Panc1 (cell line): ENCODE data around the gene THAP3. TPM values are rescaled to one million over a fixed set of nuclear protein-coding genes. Genes with fewer than 3 reads are reported as not detected.

Source experiments
- ATAC-seq: fragments of 200-7000 bp; cut with Tn5 transposase; 2 replicates; pipeline ENCODE4 v1.9.1; 2020; ENCODE audit warnings: mild to moderate bottlenecking, moderate library complexity
- BruUV-seq: library from RNA; stranded (reverse); fragments of 400-500 nt; replicated peaks from 2 replicates; lab custom pipeline; 2021; lab: Mats Ljungman, UMichigan
- CTCF ChIA-PET: fragments of 300-600 bp; sonication (Branson Sonifier 250); formaldehyde crosslinking; loops from one replicate; lab custom pipeline; 2022; ENCODE audit warnings: antibody characterized with exemption; lab: Charles Lee
- POLR2A ChIA-PET: fragments of 300-600 bp; sonication (Branson Sonifier 250); formaldehyde crosslinking; loops from one replicate; lab custom pipeline; 2022; ENCODE audit warnings: antibody characterized with exemption; lab: Charles Lee
- DNase-seq: peaks from one replicate; pipeline ENCODE4 v3.0.0-alpha.2; 2010; ENCODE audit warnings: low read depth, low spot score
- H3K27ac ChIP-seq: 2 replicates; pipeline ENCODE4 v1.5.1; 2011; ENCODE audit warnings: mild to moderate bottlenecking, low read length, inconsistent platforms
- H3K27me3 ChIP-seq: fragments of 200-500 bp; sonication (Bioruptor generic); 2 replicates; pipeline ENCODE4 v1.6.0; 2014; ENCODE audit warnings: low read length, inconsistent platforms; ENCODE audit not compliant: control insufficient read depth, insufficient read depth
- H3K36me3 ChIP-seq: fragments of 200-500 bp; sonication (Bioruptor generic); 2 replicates; pipeline ENCODE4 v1.5.1; 2014; ENCODE audit warnings: inconsistent platforms, mild to moderate bottlenecking, low read length, moderate library complexity; ENCODE audit not compliant: control insufficient read depth, insufficient read depth
- H3K4me1 ChIP-seq: 2 replicates; pipeline ENCODE4 v1.5.1; 2011; ENCODE audit warnings: inconsistent platforms, mild to moderate bottlenecking, low read length, moderate library complexity; ENCODE audit not compliant: control insufficient read depth, insufficient read depth
- H3K4me3 ChIP-seq, 2 experiments: 2 replicates each; pipeline ENCODE4 v1.5.1; 2011 to 2012; ENCODE audit warnings: low read depth in 2 of 2, low read length in 2 of 2, mild to moderate bottlenecking in 2 of 2, inconsistent platforms in 1 of 2, moderate library complexity in 1 of 2
- H3K9me3 ChIP-seq: fragments of 200-500 bp; sonication (Bioruptor generic); 2 replicates; pipeline ENCODE4 v1.5.1; 2014; ENCODE audit warnings: low read depth, mild to moderate bottlenecking, inconsistent platforms, low read length, moderate library complexity; ENCODE audit not compliant: control insufficient read depth, insufficient read depth
- POLR2AphosphoS5 ChIP-seq: IDR thresholded peaks from 2 replicates; pipeline ENCODE4 v1.6.1; 2012; ENCODE audit warnings: mild to moderate bottlenecking, low read depth, low read length, moderate library complexity
- SIN3A ChIP-seq: IDR thresholded peaks from 2 replicates; pipeline ENCODE4 v1.6.1; 2012; ENCODE audit warnings: low read depth, mild to moderate bottlenecking, low read length, moderate library complexity, borderline replicate concordance; ENCODE audit not compliant: insufficient read depth
- TCF7L2 ChIP-seq: IDR thresholded peaks from 2 replicates; pipeline ENCODE4 v1.6.1; 2011; ENCODE audit warnings: mild to moderate bottlenecking, low read depth, low read length, inconsistent platforms
- in situ Hi-C: cut with HindIII; loops from 2 replicates; pipeline ENCODE4 v1.10.0; 2016; ENCODE audit warnings: low sequenced_read_pairs, low pct_unique_long_range_greater_than_20kb
- intact Hi-C: fragments of 100-400 bp; cut with micrococcal nuclease; formaldehyde crosslinking; loops from one replicate; pipeline ENCODE4 v1.10.0; 2022; ENCODE audit not compliant: unreplicated experiment
- total RNA-seq: library from RNA; stranded (reverse); gene quantifications from one replicate; pipeline ENCODE4 v1.2.1, GENCODE V29; 2021; ENCODE audit not compliant: unreplicated experiment
- TF ChIP-seq, protein P1 (sequence below), 2 experiments: IDR thresholded peaks; 2 replicates each; pipeline ENCODE4 v1.6.1; 2011 to 2012; ENCODE audit warnings: low read depth in 2 of 2, control low read depth in 1 of 2, low read length in 1 of 2, mild to moderate bottlenecking in 1 of 2, moderate library complexity in 1 of 2; ENCODE audit not compliant: insufficient read depth in 1 of 2
- TF ChIP-seq, protein P2 (sequence below): fragments of 450-650 bp; IDR thresholded peaks from 2 replicates; pipeline ENCODE4 v1.5.1; 2017; ENCODE audit warnings: mild to moderate bottlenecking

Gene THAP3
- total RNA-seq, 1 experiment from 2014 or later = 24.9 TPM

DNA sequence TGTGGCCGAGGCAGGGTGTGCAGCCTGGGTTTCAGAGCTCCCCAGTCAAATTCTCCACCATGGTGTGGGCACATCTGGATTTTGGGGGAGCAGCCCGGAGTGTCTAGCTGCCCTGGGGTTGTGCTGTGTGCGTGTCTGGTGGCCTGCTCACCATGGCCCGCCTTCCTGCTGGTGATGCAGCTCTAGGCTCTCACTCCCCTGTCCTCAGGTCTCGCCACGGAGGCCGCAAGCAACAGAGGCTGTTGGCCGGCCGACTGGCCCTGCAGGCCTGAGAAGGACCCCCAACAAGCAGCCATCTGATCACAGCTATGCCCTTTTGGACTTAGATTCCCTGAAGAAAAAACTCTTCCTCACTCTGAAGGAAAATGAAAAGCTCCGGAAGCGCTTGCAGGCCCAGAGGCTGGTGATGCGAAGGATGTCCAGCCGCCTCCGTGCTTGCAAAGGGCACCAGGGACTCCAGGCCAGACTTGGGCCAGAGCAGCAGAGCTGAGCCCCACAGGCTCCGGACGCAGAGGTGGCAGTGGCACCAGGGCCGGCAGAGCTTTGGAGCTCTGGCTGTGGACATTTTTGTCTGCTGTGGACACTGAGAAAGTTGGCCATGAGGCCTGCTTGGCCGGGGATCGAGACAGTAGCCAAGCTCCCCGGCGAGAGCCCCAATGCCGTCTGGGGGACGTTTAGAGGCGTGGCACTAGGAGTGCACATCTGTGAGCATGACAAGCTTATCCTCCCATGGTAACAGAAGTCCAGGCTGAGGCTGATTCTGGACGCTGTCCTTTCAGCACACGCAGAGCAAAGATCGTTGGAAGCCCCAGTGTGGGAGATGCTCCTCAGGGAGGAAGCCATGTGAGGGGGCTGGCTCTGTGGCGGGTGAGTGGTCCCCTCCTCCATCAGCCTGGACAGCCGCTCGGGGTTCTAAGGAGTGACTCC, 8.2 kb downstream of the THAP3 start:
- ChIA-PET POLR2A (interaction anchor here (0.6 kb wide), 1 partner anchor 96 kb away, joined by 4 read pairs; no protein-coding TSS in a partner anchor), CTCF (interaction anchor here (1.1 kb wide), 2 partner anchors 9 to 14 kb away, joined by 3 read pairs; no protein-coding TSS in a partner anchor)
- H3K9me3 ChIP-seq = no peaks in the 10 kb centered on the region
- ATAC-seq (no peak), DNase-seq (no peak)
- TF ChIP-seq, protein P1, sequence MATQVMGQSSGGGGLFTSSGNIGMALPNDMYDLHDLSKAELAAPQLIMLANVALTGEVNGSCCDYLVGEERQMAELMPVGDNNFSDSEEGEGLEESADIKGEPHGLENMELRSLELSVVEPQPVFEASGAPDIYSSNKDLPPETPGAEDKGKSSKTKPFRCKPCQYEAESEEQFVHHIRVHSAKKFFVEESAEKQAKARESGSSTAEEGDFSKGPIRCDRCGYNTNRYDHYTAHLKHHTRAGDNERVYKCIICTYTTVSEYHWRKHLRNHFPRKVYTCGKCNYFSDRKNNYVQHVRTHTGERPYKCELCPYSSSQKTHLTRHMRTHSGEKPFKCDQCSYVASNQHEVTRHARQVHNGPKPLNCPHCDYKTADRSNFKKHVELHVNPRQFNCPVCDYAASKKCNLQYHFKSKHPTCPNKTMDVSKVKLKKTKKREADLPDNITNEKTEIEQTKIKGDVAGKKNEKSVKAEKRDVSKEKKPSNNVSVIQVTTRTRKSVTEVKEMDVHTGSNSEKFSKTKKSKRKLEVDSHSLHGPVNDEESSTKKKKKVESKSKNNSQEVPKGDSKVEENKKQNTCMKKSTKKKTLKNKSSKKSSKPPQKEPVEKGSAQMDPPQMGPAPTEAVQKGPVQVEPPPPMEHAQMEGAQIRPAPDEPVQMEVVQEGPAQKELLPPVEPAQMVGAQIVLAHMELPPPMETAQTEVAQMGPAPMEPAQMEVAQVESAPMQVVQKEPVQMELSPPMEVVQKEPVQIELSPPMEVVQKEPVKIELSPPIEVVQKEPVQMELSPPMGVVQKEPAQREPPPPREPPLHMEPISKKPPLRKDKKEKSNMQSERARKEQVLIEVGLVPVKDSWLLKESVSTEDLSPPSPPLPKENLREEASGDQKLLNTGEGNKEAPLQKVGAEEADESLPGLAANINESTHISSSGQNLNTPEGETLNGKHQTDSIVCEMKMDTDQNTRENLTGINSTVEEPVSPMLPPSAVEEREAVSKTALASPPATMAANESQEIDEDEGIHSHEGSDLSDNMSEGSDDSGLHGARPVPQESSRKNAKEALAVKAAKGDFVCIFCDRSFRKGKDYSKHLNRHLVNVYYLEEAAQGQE (IDR thresholded peaks at IDR 0.05; ENCODE audit: insufficient read depth in 1 of 2, low read depth in 2 of 2, low read length in 1 of 2) = no peak
- no peak for TF ChIP-seq POLR2AphosphoS5
- TF ChIP-seq, protein P2, sequence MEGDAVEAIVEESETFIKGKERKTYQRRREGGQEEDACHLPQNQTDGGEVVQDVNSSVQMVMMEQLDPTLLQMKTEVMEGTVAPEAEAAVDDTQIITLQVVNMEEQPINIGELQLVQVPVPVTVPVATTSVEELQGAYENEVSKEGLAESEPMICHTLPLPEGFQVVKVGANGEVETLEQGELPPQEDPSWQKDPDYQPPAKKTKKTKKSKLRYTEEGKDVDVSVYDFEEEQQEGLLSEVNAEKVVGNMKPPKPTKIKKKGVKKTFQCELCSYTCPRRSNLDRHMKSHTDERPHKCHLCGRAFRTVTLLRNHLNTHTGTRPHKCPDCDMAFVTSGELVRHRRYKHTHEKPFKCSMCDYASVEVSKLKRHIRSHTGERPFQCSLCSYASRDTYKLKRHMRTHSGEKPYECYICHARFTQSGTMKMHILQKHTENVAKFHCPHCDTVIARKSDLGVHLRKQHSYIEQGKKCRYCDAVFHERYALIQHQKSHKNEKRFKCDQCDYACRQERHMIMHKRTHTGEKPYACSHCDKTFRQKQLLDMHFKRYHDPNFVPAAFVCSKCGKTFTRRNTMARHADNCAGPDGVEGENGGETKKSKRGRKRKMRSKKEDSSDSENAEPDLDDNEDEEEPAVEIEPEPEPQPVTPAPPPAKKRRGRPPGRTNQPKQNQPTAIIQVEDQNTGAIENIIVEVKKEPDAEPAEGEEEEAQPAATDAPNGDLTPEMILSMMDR = no peak
- TF ChIP-seq SIN3A = no peak
- H3K27ac ChIP-seq = no peak overlapping the region
- no peaks in the 10 kb centered on the region for H3K27me3 ChIP-seq
- in situ Hi-C loops (no loop called here), intact Hi-C loops (no loop called here)
- no peaks in the 10 kb centered on the region for H3K4me1 ChIP-seq
- H3K36me3 ChIP-seq = peaks cover 5% of the 10 kb centered on the region
- no peak overlapping the region for H3K4me3 ChIP-seq
- TSS peak; percentile 52 for BruUV-seq

DNA sequence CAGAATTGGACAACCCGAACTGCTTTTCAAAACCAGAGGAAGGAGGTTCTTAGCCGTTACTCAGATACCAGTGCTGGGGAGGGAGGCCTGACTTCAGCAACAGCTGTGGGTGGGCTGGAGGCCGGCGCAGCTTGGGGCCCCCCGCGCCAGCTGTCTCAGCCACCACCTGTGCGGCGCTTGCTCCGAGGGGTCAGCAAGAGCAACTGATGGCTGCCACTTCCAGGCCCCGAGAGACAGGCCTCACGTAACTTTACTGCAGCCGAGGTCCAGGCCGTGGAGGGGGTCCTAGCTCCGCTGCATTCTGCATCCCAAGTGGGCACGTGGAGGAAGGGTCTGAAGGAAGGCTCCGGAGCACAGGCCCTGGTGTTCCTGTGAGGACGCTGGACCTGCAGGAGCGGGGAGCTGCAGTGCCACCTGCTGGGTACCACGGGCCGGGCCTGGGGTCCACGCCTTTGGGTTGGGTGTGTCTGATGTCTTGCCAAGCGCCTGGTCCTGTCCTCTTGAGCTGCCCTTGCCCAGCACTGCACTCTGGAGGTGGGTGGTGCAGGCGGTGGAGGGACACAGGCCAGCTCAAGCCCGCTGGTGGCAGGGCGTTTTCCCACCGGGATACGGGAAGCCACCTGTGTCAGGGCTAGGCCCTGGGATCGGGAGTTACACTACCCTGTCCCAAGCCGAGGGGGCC, 9.8 kb downstream of the THAP3 start:
- POLR2A ChIA-PET = interaction anchor here (0.6 kb wide), 1 partner anchor 22 kb away, joined by 11 read pairs; no protein-coding TSS in a partner anchor
- peaks cover 8% of the 10 kb centered on the region for H3K36me3 ChIP-seq

More for the DNA sequence above, 9.8 kb downstream of the THAP3 start:
- Histone ChIP-seq H3K4me3 (no peak overlapping the region), H3K9me3 (no peaks in the 10 kb centered on the region), H3K27me3 (no peaks in the 10 kb centered on the region), H3K4me1 (no peaks in the 10 kb centered on the region), H3K27ac (no peak overlapping the region)
- intact Hi-C loops (no loop called here), in situ Hi-C loops (no loop called here)
- peak; percentile 80 for ATAC-seq
- BruUV-seq = no TSS peak
- TF ChIP-seq, protein P2 = peak; percentile 50; the same call in 1 of the 2 replicates
- TF ChIP-seq SIN3A (no peak), POLR2AphosphoS5 (no peak), TCF7L2 (peak; percentile 29; the same call in 1 of the 2 replicates)
- TF ChIP-seq, protein P1 (IDR thresholded peaks at IDR 0.05; ENCODE audit: insufficient read depth in 1 of 2, low read depth in 2 of 2, low read length in 1 of 2) = no peak
- CTCF ChIA-PET = no interaction called here
- no peak for DNase-seq
